Measurements from ENCODE around the gene MINDY4.

MINDY4 gene

DNA sequence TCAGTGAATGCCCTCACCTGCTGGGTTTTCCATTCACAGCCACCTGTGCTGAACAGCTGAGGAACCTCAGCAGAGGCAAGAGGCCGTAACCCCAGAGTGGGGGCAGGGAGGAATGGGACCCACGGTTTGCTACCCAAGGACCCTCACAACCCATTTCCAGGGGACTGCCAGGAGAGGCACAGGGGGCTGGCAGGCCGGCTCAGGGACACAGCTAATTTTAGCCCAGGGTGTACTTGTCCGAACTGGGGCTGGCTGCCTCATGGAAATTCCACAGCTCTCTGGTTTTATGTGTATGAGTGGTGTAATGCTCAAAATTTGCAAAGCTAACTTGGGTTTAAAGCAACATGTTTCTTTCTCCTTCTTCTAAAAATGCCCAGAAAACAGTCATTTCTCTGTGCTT lies 42.2 kb downstream of the MINDY4 start:
- no peak overlapping the region for H3K9ac ChIP-seq
- H3K4me3 ChIP-seq (IDR thresholded peaks at IDR 0.05; ENCODE audit: insufficient read depth, low read depth, low read length) = no peak overlapping the region
- no peaks in the 10 kb centered on the region for H4K20me1 ChIP-seq (ENCODE audit: insufficient read depth)
- TF ChIP-seq, protein P1, sequence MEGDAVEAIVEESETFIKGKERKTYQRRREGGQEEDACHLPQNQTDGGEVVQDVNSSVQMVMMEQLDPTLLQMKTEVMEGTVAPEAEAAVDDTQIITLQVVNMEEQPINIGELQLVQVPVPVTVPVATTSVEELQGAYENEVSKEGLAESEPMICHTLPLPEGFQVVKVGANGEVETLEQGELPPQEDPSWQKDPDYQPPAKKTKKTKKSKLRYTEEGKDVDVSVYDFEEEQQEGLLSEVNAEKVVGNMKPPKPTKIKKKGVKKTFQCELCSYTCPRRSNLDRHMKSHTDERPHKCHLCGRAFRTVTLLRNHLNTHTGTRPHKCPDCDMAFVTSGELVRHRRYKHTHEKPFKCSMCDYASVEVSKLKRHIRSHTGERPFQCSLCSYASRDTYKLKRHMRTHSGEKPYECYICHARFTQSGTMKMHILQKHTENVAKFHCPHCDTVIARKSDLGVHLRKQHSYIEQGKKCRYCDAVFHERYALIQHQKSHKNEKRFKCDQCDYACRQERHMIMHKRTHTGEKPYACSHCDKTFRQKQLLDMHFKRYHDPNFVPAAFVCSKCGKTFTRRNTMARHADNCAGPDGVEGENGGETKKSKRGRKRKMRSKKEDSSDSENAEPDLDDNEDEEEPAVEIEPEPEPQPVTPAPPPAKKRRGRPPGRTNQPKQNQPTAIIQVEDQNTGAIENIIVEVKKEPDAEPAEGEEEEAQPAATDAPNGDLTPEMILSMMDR (conservative IDR thresholded peaks at IDR 0.05; ENCODE audit: low read depth, low read length) = no peak
- no peaks in the 10 kb centered on the region for H3K36me3 ChIP-seq (ENCODE audit: insufficient read depth)
- H3K27ac ChIP-seq = no peak overlapping the region
- no peaks in the 10 kb centered on the region for H3K4me1 ChIP-seq (ENCODE audit: low read depth, poor library complexity, severe bottlenecking)
- no peaks in the 10 kb centered on the region for H3K79me2 ChIP-seq (ENCODE audit: insufficient read depth, low read depth)
- no peak overlapping the region for H3K4me2 ChIP-seq
- H2AFZ ChIP-seq (ENCODE audit: low read depth) = no peak overlapping the region
- H3K27me3 ChIP-seq (ENCODE audit: insufficient read depth, low read depth) = no peaks in the 10 kb centered on the region

DNA sequence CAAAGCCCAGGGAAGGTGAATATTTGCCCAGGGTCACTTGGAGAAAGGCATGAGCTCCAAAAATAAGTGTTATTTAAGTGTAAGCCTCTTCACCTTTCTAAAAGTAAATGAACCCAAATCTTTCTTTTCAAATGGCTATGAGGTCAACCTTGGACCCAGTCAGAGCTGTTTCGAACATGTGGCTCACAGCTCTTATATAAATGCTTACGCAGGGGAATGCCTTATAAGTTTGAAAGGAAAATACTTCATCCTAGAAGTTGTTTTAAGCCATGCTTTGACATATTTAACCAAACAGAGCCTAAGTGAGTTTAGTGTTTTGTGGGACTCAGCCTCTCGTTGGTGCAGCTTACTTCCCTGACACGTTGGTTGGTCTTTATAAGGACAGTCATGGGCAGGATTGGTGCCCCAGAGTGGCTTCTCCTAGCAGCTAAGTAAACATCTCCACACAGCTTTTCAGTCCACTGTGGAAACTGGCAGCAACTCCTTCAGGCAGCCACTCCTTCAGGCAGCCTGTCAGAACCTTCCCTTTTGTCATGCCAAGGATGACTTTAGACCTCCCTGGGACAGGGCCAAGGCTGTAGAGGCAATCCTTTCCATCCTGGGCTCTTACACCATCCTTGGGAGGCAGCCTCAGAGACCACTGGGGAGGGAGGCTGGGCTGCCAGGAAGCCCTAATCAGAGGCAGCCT lies 43.6 kb downstream of the MINDY4 start:
- Histone ChIP-seq H3K4me3 (IDR thresholded peaks at IDR 0.05; ENCODE audit: insufficient read depth, low read depth, low read length) (no peak overlapping the region), H3K4me1 (ENCODE audit: low read depth, poor library complexity, severe bottlenecking) (no peaks in the 10 kb centered on the region), H3K9ac (no peak overlapping the region), H3K36me3 (ENCODE audit: insufficient read depth) (no peaks in the 10 kb centered on the region), H4K20me1 (ENCODE audit: insufficient read depth) (no peaks in the 10 kb centered on the region), H3K27me3 (ENCODE audit: insufficient read depth, low read depth) (no peaks in the 10 kb centered on the region), H2AFZ (ENCODE audit: low read depth) (no peak overlapping the region), H3K79me2 (ENCODE audit: insufficient read depth, low read depth) (no peaks in the 10 kb centered on the region), H3K27ac (no peak overlapping the region), H3K4me2 (no peak overlapping the region)
- TF ChIP-seq, protein P1 (conservative IDR thresholded peaks at IDR 0.05; ENCODE audit: low read depth, low read length) = no peak

DNA sequence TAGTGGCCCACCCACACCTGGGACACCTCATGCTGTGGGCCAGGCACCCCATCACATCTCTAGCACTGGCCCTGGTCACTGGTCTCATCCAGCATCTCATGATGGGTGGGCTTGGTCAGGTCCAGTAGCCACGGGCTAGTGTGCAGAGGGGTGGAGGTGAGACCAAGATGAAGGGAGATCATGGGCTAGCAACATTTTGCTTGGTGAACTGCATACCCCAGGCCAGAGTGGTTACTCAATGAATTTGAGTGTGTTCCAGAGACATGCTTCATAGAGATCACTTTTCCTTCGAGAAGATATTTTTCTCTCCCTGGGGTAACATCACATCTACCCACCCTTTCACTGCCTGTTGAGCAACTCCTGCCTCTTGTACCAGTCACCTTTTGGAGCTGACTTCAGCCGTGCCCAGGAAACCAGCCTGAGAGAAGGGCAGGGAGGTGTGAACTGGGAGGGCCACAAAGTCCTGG lies 44.2 kb downstream of the MINDY4 start:
- H3K4me3 ChIP-seq (IDR thresholded peaks at IDR 0.05; ENCODE audit: insufficient read depth, low read depth, low read length) = no peak overlapping the region
- no peaks in the 10 kb centered on the region for H4K20me1 ChIP-seq (ENCODE audit: insufficient read depth)
- H3K4me2 ChIP-seq = no peak overlapping the region
- no peaks in the 10 kb centered on the region for H3K79me2 ChIP-seq (ENCODE audit: insufficient read depth, low read depth)
- no peak overlapping the region for H2AFZ ChIP-seq (ENCODE audit: low read depth)
- TF ChIP-seq, protein P1 (conservative IDR thresholded peaks at IDR 0.05; ENCODE audit: low read depth, low read length) = no peak
- no peaks in the 10 kb centered on the region for H3K27me3 ChIP-seq (ENCODE audit: insufficient read depth, low read depth)
- H3K9ac ChIP-seq = no peak overlapping the region
- H3K36me3 ChIP-seq (ENCODE audit: insufficient read depth) = no peaks in the 10 kb centered on the region
- H3K4me1 ChIP-seq (ENCODE audit: low read depth, poor library complexity, severe bottlenecking) = no peaks in the 10 kb centered on the region
- H3K27ac ChIP-seq = no peak overlapping the region

DNA sequence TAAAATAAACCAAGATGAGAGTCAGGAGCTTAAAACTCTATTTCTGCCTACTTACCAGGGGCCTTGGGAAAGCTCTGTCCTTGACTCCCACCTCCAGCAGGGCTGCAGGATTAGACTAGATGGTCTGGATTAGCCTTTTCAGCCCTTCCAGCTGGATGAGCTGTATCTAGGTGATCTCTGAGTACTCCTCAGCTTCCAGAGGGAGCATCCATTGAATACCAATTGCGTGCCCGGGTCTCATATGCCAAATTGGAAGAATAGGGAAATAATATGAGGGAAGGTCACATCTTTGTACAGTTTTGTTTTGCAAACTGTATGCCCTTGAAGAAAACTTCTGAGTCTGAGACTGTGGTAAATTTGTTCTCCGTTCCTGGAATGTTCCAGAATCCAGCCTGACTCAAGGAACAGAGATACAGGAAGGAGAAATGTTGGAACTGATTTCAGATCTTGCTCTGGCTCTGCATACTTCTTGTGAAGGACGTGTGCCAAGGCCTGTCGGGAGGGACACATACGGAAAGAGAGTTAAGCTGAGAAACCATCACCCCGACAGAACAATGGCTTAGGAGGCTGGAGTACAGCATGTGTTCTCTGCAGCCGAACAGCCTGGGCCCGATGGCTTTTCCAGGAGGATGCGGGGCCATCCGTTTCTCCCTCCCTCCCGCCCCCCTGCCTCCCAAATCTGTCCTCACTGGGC lies 44.9 kb downstream of the MINDY4 start:
- Histone ChIP-seq H3K27me3 (ENCODE audit: insufficient read depth, low read depth) (no peaks in the 10 kb centered on the region), H2AFZ (ENCODE audit: low read depth) (no peak overlapping the region), H3K4me1 (ENCODE audit: low read depth, poor library complexity, severe bottlenecking) (no peaks in the 10 kb centered on the region), H4K20me1 (ENCODE audit: insufficient read depth) (no peaks in the 10 kb centered on the region), H3K36me3 (ENCODE audit: insufficient read depth) (no peaks in the 10 kb centered on the region), H3K27ac (no peak overlapping the region), H3K79me2 (ENCODE audit: insufficient read depth, low read depth) (no peaks in the 10 kb centered on the region), H3K4me2 (no peak overlapping the region), H3K4me3 (IDR thresholded peaks at IDR 0.05; ENCODE audit: insufficient read depth, low read depth, low read length) (no peak overlapping the region), H3K9ac (no peak overlapping the region)
- TF ChIP-seq, protein P1 (conservative IDR thresholded peaks at IDR 0.05; ENCODE audit: low read depth, low read length) = no peak

Data from KMS-11 (cell line).